Cardiac fibroblast (primary cell): ENCODE results near the gene ASTN2.

Experiments used
- DNase-seq, 2 donors: peaks; one replicate each; pipeline versions ENCODE4 v3.0.0 to v3.0.0-alpha.2; 2010; ENCODE audit warnings: low read depth in 2 of 2
- H3K4me3 ChIP-seq, 2 donors: replicated peaks in 1 of 2; 1 replicate in 1 of 2; 2 replicates in 1 of 2; pipeline ENCODE4 v1.5.1; 2011; ENCODE audit warnings: low read depth in 2 of 2, low read length in 2 of 2, mild to moderate bottlenecking in 2 of 2, moderate library complexity in 1 of 2
- CTCF ChIP-seq: IDR thresholded peaks from one replicate; pipeline ENCODE4 v1.5.1; 2011; ENCODE audit warnings: low read depth, mild to moderate bottlenecking, low read length, inconsistent platforms

Gene ASTN2

DNA sequence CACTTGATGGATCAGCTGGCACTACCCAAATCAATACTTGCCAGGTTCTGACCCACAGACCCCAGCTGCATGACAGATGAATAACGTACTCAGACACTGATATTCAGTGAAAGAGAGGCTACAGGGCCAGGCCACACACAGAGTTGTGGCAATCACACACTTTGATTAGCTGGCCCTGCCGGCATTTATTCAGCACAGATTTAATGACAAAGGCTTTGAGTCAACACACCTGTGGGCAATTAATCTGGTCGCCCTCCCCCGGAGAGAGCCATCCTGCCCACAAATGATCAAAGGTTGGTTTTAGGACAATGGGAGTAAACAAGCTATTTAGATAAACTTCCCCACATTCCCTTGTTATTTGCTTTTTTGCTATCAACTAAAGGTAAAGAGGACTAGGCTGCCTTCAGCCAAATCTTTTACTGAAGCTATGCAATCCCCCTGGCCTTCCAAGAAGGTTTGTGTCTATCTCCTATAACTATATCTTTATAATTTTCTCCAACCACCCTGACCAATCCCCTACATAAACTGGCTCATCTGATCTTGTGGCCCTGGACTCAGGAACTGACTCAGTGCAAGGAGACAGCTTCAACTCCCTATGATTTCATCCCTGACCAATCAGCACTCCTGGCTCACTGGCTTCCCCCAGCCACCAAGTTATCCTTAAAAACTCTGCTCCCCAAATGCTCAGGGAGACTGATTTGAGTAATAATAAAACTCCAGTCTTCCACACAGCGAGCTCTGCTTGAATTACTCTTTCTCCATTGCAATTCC lies 740.5 kb downstream of the ASTN2 start:
- DNase-seq, result peak in 1 of 2 donors; percentile 49
- no peak overlapping the region for H3K4me3 ChIP-seq
- no peak for TF ChIP-seq CTCF

DNA sequence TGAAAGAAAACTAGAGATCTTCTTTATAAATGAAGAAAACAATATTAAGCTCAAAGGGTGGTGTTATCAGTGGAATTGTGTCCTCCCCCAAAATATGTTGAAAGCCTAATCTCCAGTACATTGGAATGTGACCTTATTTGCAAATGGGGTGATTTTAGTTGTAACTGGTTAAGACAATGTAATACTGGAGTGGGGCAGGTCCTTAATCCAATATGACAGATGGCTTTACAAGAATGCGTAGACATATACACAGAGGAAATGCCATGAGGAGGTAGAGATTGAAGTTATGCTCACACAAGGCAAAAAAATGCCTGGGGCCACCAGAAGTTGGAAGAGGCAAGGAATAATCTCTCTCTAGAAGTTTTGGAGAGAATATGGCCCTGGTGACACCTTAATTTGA lies 741.5 kb downstream of the ASTN2 start:
- no peak overlapping the region for H3K4me3 ChIP-seq
- TF ChIP-seq CTCF, result no peak
- peak in 1 of 2 donors; percentile 17 for DNase-seq

DNA sequence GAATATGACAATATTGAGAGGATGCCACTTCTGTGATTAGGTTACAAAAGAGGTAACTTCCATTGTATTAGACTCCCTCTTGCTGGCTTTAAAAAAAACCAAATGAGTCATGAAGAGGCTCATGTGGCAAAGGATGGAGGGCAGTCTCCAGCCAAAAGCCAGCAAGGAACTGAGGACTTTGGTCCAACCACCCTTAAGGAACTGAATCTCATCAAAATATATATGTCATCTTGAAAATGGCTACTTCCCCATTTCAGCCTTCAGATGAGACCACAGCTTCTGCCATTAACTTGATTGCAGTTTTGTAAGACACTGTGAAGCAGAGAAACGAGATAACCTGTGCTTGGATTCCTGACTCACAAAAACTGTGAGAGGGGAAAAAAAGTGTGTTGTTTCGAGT lies 743.3 kb downstream of the ASTN2 start:
- TF ChIP-seq CTCF, result no peak
- no peak overlapping the region for H3K4me3 ChIP-seq
- DNase-seq, result no peak

DNA sequence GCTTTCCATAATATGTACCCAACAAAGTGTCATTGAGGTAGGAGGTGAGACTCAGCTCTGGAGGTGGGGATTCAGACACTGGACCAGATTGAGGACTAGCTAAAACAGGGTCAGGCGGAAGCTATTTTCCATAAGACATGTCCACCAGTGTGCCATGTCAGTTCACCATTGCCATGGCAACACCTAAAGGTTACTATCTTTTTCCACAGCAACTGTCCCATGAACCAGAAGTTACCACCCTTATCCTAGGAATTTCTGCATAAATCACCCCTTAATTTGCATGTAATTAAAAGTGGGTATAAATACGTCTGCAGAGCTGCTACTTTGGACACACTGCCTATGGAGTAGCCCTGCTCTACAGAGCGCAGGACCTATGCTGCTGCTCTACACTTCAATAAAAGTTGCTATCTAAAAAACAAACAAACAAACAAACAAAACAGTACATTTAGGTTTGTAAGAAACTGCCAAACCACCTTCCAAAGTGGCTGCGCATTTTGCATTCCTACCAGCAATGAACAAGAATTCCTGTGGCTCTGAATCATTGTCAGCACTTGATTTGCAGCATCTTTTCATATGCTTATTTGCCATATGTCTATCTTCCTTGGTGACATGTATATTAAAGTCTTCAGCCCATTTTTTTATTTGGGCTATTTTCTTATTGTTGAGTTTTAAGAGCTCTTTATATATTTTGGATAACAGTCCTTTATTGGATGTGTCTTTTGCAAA lies 745.7 kb downstream of the ASTN2 start:
- H3K4me3 ChIP-seq, result no peak overlapping the region
- TF ChIP-seq CTCF, result no peak
- no peak for DNase-seq

DNA sequence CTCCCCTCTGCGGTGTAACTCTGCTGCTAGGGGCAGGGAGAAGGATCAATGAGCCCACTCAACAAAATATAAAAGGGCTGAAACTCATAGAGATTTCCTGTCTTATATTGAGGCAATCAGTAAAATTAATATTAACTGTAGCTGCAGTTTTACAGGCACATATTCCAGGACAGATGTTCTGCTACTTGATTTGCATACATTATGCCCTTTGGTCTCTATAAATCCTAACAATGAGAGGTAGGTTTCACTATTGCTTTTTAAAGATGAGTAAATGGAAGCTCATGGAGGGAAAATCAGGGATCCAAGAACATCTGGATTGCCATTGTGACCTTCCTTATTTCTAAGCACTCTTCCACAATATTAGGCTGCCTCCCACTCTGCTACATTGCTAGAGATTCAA lies 751.3 kb downstream of the ASTN2 start:
- H3K4me3 ChIP-seq, result no peak overlapping the region
- DNase-seq, result no peak
- no peak for TF ChIP-seq CTCF

GRCh38 chr9:116662646-116663310 lies 752.1 kb downstream of the ASTN2 start:
- no peak overlapping the region for H3K4me3 ChIP-seq
- TF ChIP-seq CTCF, result no peak
- peak in 1 of 2 donors; percentile 23 for DNase-seq
